H1 (cell line): ENCODE data around the gene TEX13B. TPM values are rescaled to one million over a fixed set of nuclear protein-coding genes. Genes with fewer than 3 reads are reported as not detected.

Experiments
- CTCF ChIA-PET: fragments of 300-600 bp; sonication (Branson Sonifier 250); formaldehyde crosslinking; loops from one replicate; lab custom pipeline; 2021; ENCODE audit not compliant: partially characterized antibody; lab: Charles Lee
- POLR2A ChIA-PET: fragments of 300-600 bp; sonication (Branson Sonifier 250); formaldehyde crosslinking; loops from one replicate; lab custom pipeline; 2021; ENCODE audit warnings: inconsistent platforms; ENCODE audit not compliant: partially characterized antibody; lab: Charles Lee
- DNase-seq, 2 experiments: peaks; one replicate each; pipeline versions ENCODE4 v3.0.0 to v3.0.0-alpha.2; 2010 to 2022; ENCODE audit warnings: low spot score in 2 of 2, low read depth in 1 of 2, mixed read lengths in 1 of 2
- FAIRE-seq: peaks from 2 replicates; lab custom pipeline; 2011; peaks lifted over from hg19 to GRCh38; lab: Jason Lieb, UNC
- H2AFZ ChIP-seq: 2 replicates; pipeline ENCODE4 v1.8.1; 2012; ENCODE audit warnings: low read length, inconsistent platforms
- H2AK5ac ChIP-seq: 2 replicates; pipeline ENCODE4 v1.6.1; 2013; ENCODE audit warnings: low read depth, low read length
- H2BK120ac ChIP-seq: replicated peaks from 2 replicates; pipeline ENCODE3; 2013; ENCODE audit warnings: low read depth, low read length, inconsistent platforms
- H2BK12ac ChIP-seq: 2 replicates; pipeline ENCODE4 v1.6.1; 2013; ENCODE audit warnings: low read depth, low read length
- H2BK15ac ChIP-seq: 2 replicates; pipeline ENCODE4 v1.6.1; 2013; ENCODE audit warnings: low read length
- H2BK20ac ChIP-seq: 2 replicates; pipeline ENCODE4 v1.6.1; 2013; ENCODE audit warnings: low read length
- H2BK5ac ChIP-seq: 2 replicates; pipeline ENCODE4 v1.6.1; 2013; ENCODE audit warnings: low read depth, low read length
- H3K14ac ChIP-seq: 2 replicates; pipeline ENCODE4 v1.6.1; 2013; ENCODE audit warnings: inconsistent platforms; ENCODE audit not compliant: insufficient read length
- H3K18ac ChIP-seq: 2 replicates; pipeline ENCODE4 v1.6.1; 2013; ENCODE audit warnings: low read length; ENCODE audit errors: extremely low read depth
- H3K23ac ChIP-seq: 2 replicates; pipeline ENCODE4 v1.6.1; 2013; ENCODE audit warnings: inconsistent platforms; ENCODE audit not compliant: insufficient read length
- H3K23me2 ChIP-seq: 2 replicates; pipeline ENCODE4 v1.6.1; 2013; ENCODE audit warnings: low read depth, low read length
- H3K27ac ChIP-seq: 2 replicates; pipeline ENCODE4 v1.6.1; 2011; ENCODE audit warnings: low read depth, low read length, inconsistent platforms
- H3K27me3 ChIP-seq, 4 experiments: replicated peaks in 1 of 4; 1 replicate in 1 of 4; 2 replicates in 3 of 4; pipeline versions ENCODE4 v1.6.1 to v1.8.1; 2011 to 2013; ENCODE audit warnings: low read length in 3 of 4, mild to moderate bottlenecking in 3 of 4, inconsistent platforms in 2 of 4, mixed read lengths in 2 of 4, moderate library complexity in 1 of 4; ENCODE audit not compliant: control insufficient read depth in 3 of 4, insufficient read depth in 3 of 4; ENCODE audit errors: extremely low read depth in 1 of 4
- H3K36me3 ChIP-seq, 4 experiments: 2 replicates each; pipeline versions ENCODE4 v1.6.1 to v1.8.1; 2011 to 2013; ENCODE audit warnings: mild to moderate bottlenecking in 4 of 4, low read length in 3 of 4, moderate library complexity in 2 of 4, control low read depth in 1 of 4, inconsistent platforms in 1 of 4; ENCODE audit not compliant: insufficient read depth in 4 of 4, control insufficient read depth in 2 of 4
- H3K4ac ChIP-seq: replicated peaks from 2 replicates; pipeline ENCODE3; 2013; ENCODE audit warnings: low read length, low read depth, mixed read lengths, inconsistent platforms; ENCODE audit not compliant: insufficient read length
- H3K4me1 ChIP-seq, 4 experiments: replicated peaks in 1 of 4; 1 replicate in 1 of 4; 2 replicates in 3 of 4; pipeline versions ENCODE4 v1.6.1 to v1.8.1; 2011 to 2013; ENCODE audit warnings: low read length in 3 of 4, inconsistent platforms in 2 of 4, mixed read lengths in 1 of 4; ENCODE audit not compliant: insufficient read depth in 4 of 4, control insufficient read depth in 3 of 4
- H3K4me2 ChIP-seq, 2 experiments: 2 replicates each; pipeline versions ENCODE4 v1.6.1 to v1.8.1; 2011 to 2013; ENCODE audit warnings: low read depth in 2 of 2, low read length in 2 of 2, control low read depth in 1 of 2, inconsistent platforms in 1 of 2, mild to moderate bottlenecking in 1 of 2; ENCODE audit not compliant: insufficient read depth in 1 of 2
- H3K4me3 ChIP-seq, 4 experiments: fragments of 200-600, 300-600 bp in 1 of 4; sonication (generic), shearing (Covaris generic), sonication (Bioruptor Twin) in 1 of 4; 2 replicates each; pipeline versions ENCODE4 v1.5.1 to v1.8.1; 2011 to 2016; ENCODE audit warnings: low read length in 4 of 4, low read depth in 3 of 4, control low read depth in 2 of 4, inconsistent platforms in 2 of 4, mild to moderate bottlenecking in 2 of 4, mixed read lengths in 1 of 4, moderate library complexity in 1 of 4; ENCODE audit not compliant: insufficient read depth in 2 of 4; ENCODE audit errors: extremely low read depth in 1 of 4
- H3K56ac ChIP-seq: replicated peaks from 2 replicates; pipeline ENCODE3; 2013; ENCODE audit warnings: low read depth, mild to moderate bottlenecking, mixed read lengths, low read length, inconsistent platforms; ENCODE audit not compliant: insufficient read length
- H3K79me1 ChIP-seq: 2 replicates; pipeline ENCODE4 v1.6.1; 2013; ENCODE audit warnings: low read depth, low read length, control low read depth
- H3K79me2 ChIP-seq, 2 experiments: 2 replicates each; pipeline versions ENCODE4 v1.6.1 to v1.8.1; 2012 to 2013; ENCODE audit warnings: low read length in 2 of 2, mild to moderate bottlenecking in 2 of 2, inconsistent platforms in 1 of 2; ENCODE audit not compliant: insufficient read depth in 2 of 2, control insufficient read depth in 1 of 2
- H3K9ac ChIP-seq, 4 experiments: replicated peaks in 1 of 4; 1 replicate in 1 of 4; 2 replicates in 3 of 4; pipeline versions ENCODE4 v1.6.1 to v1.8.1; 2011 to 2013; ENCODE audit warnings: low read depth in 3 of 4, low read length in 3 of 4, control low read depth in 2 of 4, mild to moderate bottlenecking in 2 of 4, moderate library complexity in 2 of 4, inconsistent platforms in 1 of 4; ENCODE audit errors: extremely low read depth in 1 of 4
- H3K9me3 ChIP-seq, 2 experiments: 2 replicates each; pipeline versions ENCODE4 v1.6.1 to v1.8.1; 2012 to 2013; ENCODE audit warnings: mild to moderate bottlenecking in 2 of 2, moderate library complexity in 2 of 2, control low read depth in 1 of 2, inconsistent platforms in 1 of 2, low read depth in 1 of 2, low read length in 1 of 2, mixed read lengths in 1 of 2; ENCODE audit not compliant: insufficient read depth in 2 of 2
- H4K20me1 ChIP-seq, 2 experiments: replicated peaks in 1 of 2; 2 replicates each; pipeline versions ENCODE3 to v1.8.1; 2011 to 2013; ENCODE audit warnings: inconsistent platforms in 2 of 2, low read length in 2 of 2, mild to moderate bottlenecking in 1 of 2; ENCODE audit not compliant: insufficient read depth in 2 of 2, control insufficient read depth in 1 of 2
- H4K5ac ChIP-seq: 2 replicates; pipeline ENCODE4 v1.6.1; 2013; ENCODE audit warnings: low read length, low read depth, mixed read lengths, inconsistent platforms; ENCODE audit not compliant: insufficient read length
- H4K8ac ChIP-seq: 2 replicates; pipeline ENCODE4 v1.8.0; 2013; ENCODE audit warnings: mild to moderate bottlenecking, moderate library complexity, low read length, inconsistent platforms; ENCODE audit not compliant: insufficient read depth; ENCODE audit errors: extremely low read depth
- H4K91ac ChIP-seq: replicated peaks from 2 replicates; pipeline ENCODE3; 2013; ENCODE audit warnings: low read length, mixed read lengths, inconsistent platforms; ENCODE audit not compliant: insufficient read length
- ASH2L ChIP-seq: fragments of 200-600, 300-600 bp; sonication (generic); IDR thresholded peaks from one replicate; pipeline ENCODE4 v1.7.1; 2017; ENCODE audit warnings: low read length
- BRCA1 ChIP-seq: IDR thresholded peaks from 2 replicates; pipeline ENCODE4 v1.6.1; 2012; ENCODE audit warnings: low read depth, low read length, improper control_type of control experiment
- GTF2F1 ChIP-seq: IDR thresholded peaks from 2 replicates; pipeline ENCODE4 v1.6.1; 2012; ENCODE audit warnings: low read depth, low read length, improper control_type of control experiment, borderline replicate concordance
- POLR2A ChIP-seq, 2 experiments: IDR thresholded peaks; 1 replicate in 1 of 2; 2 replicates in 1 of 2; pipeline ENCODE4 v1.6.1; 2011; ENCODE audit warnings: low read depth in 2 of 2, low read length in 2 of 2, mild to moderate bottlenecking in 2 of 2; ENCODE audit errors: control extremely low read depth in 1 of 2
- TBP ChIP-seq: IDR thresholded peaks from 2 replicates; pipeline ENCODE4 v1.6.1; 2011; ENCODE audit warnings: low read depth, low read length, improper control_type of control experiment
- WGBS, 2 experiments: shearing (Covaris generic) in 1 of 2; methylation state at CpG; one replicate each; pipeline versions ENCODE4 v1.1.6 to v1.1.7; 2013 to 2015; ENCODE audit warnings: low lambda C conversion rate in 2 of 2, mixed read lengths in 2 of 2, inconsistent platforms in 1 of 2, low coverage in 1 of 2, missing lambda C conversion rate in 1 of 2; ENCODE audit not compliant: insufficient replicate concordance in 2 of 2, insufficient coverage in 1 of 2, insufficient read length in 1 of 2; ENCODE audit errors: extremely low coverage in 1 of 2, missing lambda C conversion rate in 1 of 2; 5-methylcytosine and 5-hydroxymethylcytosine counted together
- polyA plus RNA-seq, 7 experiments: library from polyadenylated mRNA; depleted of rRNA in 3 of 7; stranded (reverse) in 5 of 7; unstranded in 2 of 7; fragments of >200 nt in 5 of 7; fragments of 200-250 nt in 2 of 7; gene quantifications; 1 replicate in 5 of 7; 2 replicates in 1 of 7; 4 replicates in 1 of 7; pipeline versions ENCODE4 v1.2.1 to v1.2.3, GENCODE V29; 2011 to 2013; ENCODE audit warnings: missing spikeins in 2 of 7, mixed read lengths in 2 of 7
- total RNA-seq: library from RNA; stranded (reverse); fragmentation: NEBNext Ultra II Directional; extraction: Animal tissue kit (Norgen Biotek cat#: 25700); gene quantifications from 2 replicates; pipeline ENCODE4 v1.2.1, GENCODE V29; 2021

TEX13B gene
- total and polyA plus RNA-seq, 2 of the 8 experiments (the other 6 are each of a cell fraction or from before 2014, with no cell fraction given): 0.06 to 0.32 TPM

GRCh38 chrX:108028854-108029253 lies 46.7 kb upstream of the TEX13B start:
- Histone ChIP-seq H3K23me2 (no peaks in the 10 kb centered on the region), H2BK15ac (no peak overlapping the region), H3K23ac (no peak overlapping the region), H2AK5ac (no peak overlapping the region), H2BK12ac (no peak overlapping the region), H3K4ac (no peak overlapping the region), H3K18ac (no peak overlapping the region), H3K4me1 (no peaks in the 10 kb centered on the region), H3K79me1 (no peaks in the 10 kb centered on the region), H3K27ac (no peak overlapping the region), H4K91ac (no peak overlapping the region), H3K9me3 (no peaks in the 10 kb centered on the region), H3K14ac (no peak overlapping the region), H3K9ac (no peak overlapping the region), H3K79me2 (no peaks in the 10 kb centered on the region), H3K56ac (no peak overlapping the region), H4K20me1 (no peaks in the 10 kb centered on the region), H2AFZ (no peak overlapping the region), H2BK20ac (no peak overlapping the region), H2BK5ac (no peak overlapping the region), H3K27me3 (no peaks in the 10 kb centered on the region), H4K5ac (no peak overlapping the region), H3K4me3 (no peak overlapping the region), H3K36me3 (no peaks in the 10 kb centered on the region), H3K4me2 (no peak overlapping the region), H4K8ac (no peak overlapping the region), H2BK120ac (no peak overlapping the region)
- ChIA-PET POLR2A (no interaction called here), CTCF (interaction anchor here (0.6 to 1.5 kb wide), 3 partner anchors 11 to 111 kb away, joined by 3 to 5 read pairs (median 4); no protein-coding TSS in a partner anchor)
- FAIRE-seq (no peak), DNase-seq (no peak)
- 67% methylated on average over 1 of the region's 1 CpG; no CpG with 5 or more reads in 1 of the 2 experiments for whole genome bisulfite sequencing, 2 experiments
- TF ChIP-seq TBP (no peak), GTF2F1 (no peak), POLR2A (IDR thresholded peaks at IDR 0.05; ENCODE audit: control extremely low read depth in 1 of 2, low read depth in 2 of 2, low read length in 2 of 2) (no peak), ASH2L (no peak), BRCA1 (no peak)
